Lower leg skin (tissue), 4 donors: ENCODE data around the gene TMEM165. TPM values are rescaled to one million over a fixed set of nuclear protein-coding genes. Genes with fewer than 3 reads are reported as not detected.

ENCODE experiments used
- DNase-seq, 2 donors: peaks; one replicate each; pipeline ENCODE4 v3.0.0-alpha.2; 2019; ENCODE audit warnings: low spot score in 2 of 2
- H3K4me3 ChIP-seq: fragments of 200-600 bp; sonication (generic); 2 replicates; pipeline ENCODE4 v1.5.1; 2017; ENCODE audit warnings: mild to moderate bottlenecking, low read depth; ENCODE audit not compliant: poor library complexity, severe bottlenecking
- POLR2A ChIP-seq, 2 donors: fragments of 450-650 bp; IDR thresholded peaks; one replicate each; pipeline ENCODE4 v1.6.1; 2016 to 2017; ENCODE audit warnings: antibody characterized with exemption in 2 of 2, mild to moderate bottlenecking in 1 of 2, moderate library complexity in 1 of 2
- WGBS, 2 donors: methylation state at CpG; one replicate each; pipeline ENCODE4 v1.1.5; 2018; 5-methylcytosine and 5-hydroxymethylcytosine counted together
- intact Hi-C: fragments of 100-400 bp; cut with DNase I; formaldehyde crosslinking; loops from one replicate; pipeline ENCODE4 v1.15.0; 2023; ENCODE audit warnings: low total_unique reads
- total RNA-seq, 4 donors: library from RNA; depleted of rRNA; stranded (reverse); fragments of >200 nt; gene quantifications; one replicate each; pipeline ENCODE4 v1.1.0, GENCODE V29; 2016
- TF ChIP-seq, protein P1 (sequence below), 3 donors: fragments of 450-650 bp; IDR thresholded peaks; one replicate each; pipeline ENCODE4 v1.5.1; 2016; ENCODE audit warnings: antibody characterized with exemption in 3 of 3, mild to moderate bottlenecking in 3 of 3, moderate library complexity in 2 of 3

The TMEM165 gene
- total RNA-seq, 4 donors from 2014 or later = 84.1 to 149 (median 91.4) TPM

- TF ChIP-seq POLR2A (IDR thresholded peaks at IDR 0.05) = no peak
- TF ChIP-seq, protein P1, sequence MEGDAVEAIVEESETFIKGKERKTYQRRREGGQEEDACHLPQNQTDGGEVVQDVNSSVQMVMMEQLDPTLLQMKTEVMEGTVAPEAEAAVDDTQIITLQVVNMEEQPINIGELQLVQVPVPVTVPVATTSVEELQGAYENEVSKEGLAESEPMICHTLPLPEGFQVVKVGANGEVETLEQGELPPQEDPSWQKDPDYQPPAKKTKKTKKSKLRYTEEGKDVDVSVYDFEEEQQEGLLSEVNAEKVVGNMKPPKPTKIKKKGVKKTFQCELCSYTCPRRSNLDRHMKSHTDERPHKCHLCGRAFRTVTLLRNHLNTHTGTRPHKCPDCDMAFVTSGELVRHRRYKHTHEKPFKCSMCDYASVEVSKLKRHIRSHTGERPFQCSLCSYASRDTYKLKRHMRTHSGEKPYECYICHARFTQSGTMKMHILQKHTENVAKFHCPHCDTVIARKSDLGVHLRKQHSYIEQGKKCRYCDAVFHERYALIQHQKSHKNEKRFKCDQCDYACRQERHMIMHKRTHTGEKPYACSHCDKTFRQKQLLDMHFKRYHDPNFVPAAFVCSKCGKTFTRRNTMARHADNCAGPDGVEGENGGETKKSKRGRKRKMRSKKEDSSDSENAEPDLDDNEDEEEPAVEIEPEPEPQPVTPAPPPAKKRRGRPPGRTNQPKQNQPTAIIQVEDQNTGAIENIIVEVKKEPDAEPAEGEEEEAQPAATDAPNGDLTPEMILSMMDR (IDR thresholded peaks at IDR 0.05) = no peak
- DNase-seq = no peak
- 76 to 85% methylated on average over 1 of the region's 1 CpG for WGBS, 2 donors
- no peak overlapping the region for H3K4me3 ChIP-seq
- intact Hi-C loops = no loop called here
These were observed 3.8 kb downstream of the TMEM165 start for GRCh38 chr4:55399581-55399980.

DNA sequence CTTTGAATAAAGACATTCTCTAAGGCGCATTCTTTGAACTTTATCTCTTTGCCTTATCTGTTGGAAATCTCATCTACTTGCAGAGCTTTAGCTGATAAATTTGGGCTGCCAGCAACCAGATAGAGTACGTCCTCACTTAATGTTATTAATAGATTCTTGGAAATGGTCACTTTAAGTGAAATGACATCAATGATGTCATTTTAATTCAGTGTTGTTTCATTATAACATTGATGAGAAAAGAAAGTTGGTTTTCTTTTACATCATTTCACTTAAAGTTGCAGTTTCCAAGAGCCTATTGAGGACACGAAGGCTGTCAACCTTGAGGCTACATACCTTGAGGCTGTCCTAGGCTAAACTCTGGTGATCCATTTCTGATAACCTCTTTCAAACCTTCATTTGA is 9.3 kb downstream of the TMEM165 start:
- no peak for DNase-seq
- WGBS, 2 donors = 86 to 92% methylated on average over 3 of the region's 3 CpGs
- intact Hi-C loops = no loop called here
- TF ChIP-seq POLR2A (IDR thresholded peaks at IDR 0.05) = no peak
- TF ChIP-seq, protein P1 (IDR thresholded peaks at IDR 0.05) = no peak
- no peak overlapping the region for H3K4me3 ChIP-seq

DNA sequence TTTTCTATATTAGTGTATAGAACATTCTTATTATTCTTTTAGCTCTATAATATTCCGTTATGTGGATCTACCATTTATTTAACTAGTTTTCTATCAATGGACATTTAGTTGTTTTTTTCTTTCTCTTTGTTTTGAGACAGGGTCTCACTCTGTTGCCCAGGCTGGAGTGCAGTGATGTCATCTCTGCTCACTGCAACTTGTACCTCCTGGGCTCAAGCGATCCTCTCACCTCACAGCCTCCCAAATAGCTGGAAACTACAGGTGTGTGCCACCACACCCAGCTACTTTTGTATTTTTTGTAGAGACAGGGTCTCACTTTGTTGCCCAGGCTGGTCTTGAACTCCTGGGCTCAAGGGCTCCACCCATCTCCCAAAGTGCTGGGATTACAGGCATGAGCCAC is 10.8 kb downstream of the TMEM165 start:
- H3K4me3 ChIP-seq = no peak overlapping the region
- TF ChIP-seq, protein P1 (IDR thresholded peaks at IDR 0.05) = no peak
- TF ChIP-seq POLR2A (IDR thresholded peaks at IDR 0.05) = no peak
- intact Hi-C loops = no loop called here
- DNase-seq = no peak
- WGBS, 2 donors = 100% methylated on average over 2 of the region's 2 CpGs

DNA sequence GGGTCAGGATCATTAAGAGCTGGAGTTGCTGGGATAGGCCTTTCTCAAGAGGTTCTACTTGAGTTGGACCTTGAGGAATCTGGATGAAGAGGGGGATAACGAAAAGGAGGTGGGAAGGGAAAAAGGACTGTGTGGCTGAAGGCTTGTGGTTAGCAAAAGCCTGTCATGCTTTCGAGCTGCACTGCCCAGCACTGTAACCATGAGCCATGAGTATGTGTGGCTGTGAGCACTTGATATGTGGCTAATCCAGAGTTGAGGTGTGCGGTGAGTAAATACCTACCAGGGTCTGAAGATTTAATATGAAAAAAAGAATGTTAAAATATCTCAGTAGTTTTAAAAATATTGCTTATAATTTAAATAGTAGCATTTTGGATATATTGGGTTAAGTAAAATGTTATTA is 11.4 kb downstream of the TMEM165 start:
- WGBS, 2 donors = 88 to 90% methylated on average over 3 of the region's 3 CpGs

GRCh38 chr4:55407764-55408163 is 12.0 kb downstream of the TMEM165 start:
- intact Hi-C loops = no loop called here
- 68 to 91% methylated on average over 3 of the region's 3 CpGs for WGBS, 2 donors
- no peak for TF ChIP-seq POLR2A (IDR thresholded peaks at IDR 0.05)
- H3K4me3 ChIP-seq = no peak overlapping the region
- no peak for DNase-seq

More for the DNA sequence above, 11.4 kb downstream of the TMEM165 start:
- intact Hi-C loops = no loop called here
- no peak overlapping the region for H3K4me3 ChIP-seq
- TF ChIP-seq, protein P1 (IDR thresholded peaks at IDR 0.05) = no peak
- TF ChIP-seq POLR2A (IDR thresholded peaks at IDR 0.05) = no peak
- DNase-seq = no peak

DNA sequence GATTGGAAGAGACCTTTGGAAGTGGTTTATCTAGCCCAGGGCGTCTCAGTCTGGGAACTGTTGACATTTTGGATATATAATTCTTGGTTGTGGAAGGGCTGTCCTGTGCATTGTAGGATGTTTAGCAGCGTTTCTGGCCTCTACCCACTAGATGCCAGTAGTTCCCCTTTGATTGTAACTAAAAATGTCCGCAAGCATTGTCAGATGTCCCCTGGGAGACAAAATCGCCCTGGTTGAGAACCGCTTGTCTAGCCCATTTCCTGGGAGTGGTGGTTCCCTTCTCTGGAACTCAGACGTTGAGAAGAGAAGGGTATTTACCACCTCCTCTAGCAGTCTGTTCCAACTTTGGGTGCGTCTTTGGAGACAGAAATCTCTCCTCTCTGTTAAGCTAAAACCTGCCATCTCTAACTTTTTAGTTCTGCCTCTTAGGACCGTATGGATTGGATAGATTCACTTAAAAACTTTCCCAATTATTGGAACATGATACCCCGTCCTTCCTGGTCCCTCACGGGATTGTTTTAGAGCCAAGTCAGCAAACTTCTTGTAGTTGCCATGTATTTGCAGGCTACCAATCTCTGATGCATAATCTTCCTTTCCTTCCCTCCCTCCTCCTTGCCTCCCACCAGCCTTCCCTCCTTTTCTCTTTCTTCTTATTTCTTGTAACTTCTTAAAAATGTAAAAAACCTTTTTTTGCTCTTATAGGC is 13.9 kb downstream of the TMEM165 start:
- no peak overlapping the region for H3K4me3 ChIP-seq
- no peak for DNase-seq
- 49 to 59% methylated on average over 10 of the region's 10 CpGs for WGBS, 2 donors
- intact Hi-C loops = no loop called here
- TF ChIP-seq POLR2A (IDR thresholded peaks at IDR 0.05) = no peak
- TF ChIP-seq, protein P1 (IDR thresholded peaks at IDR 0.05) = no peak
